ENCODE measurements around the gene TMEM191C. TPM values are rescaled to one million over a fixed set of nuclear protein-coding genes. Genes with fewer than 3 reads are reported as not detected.
"Not testable (repeated sequence)": the region's sequence is repeated elsewhere in the genome, so short reads cannot be mapped to it uniquely, and the experiment has no call there.

The TMEM191C gene
- total and polyA plus RNA-seq, 11 donors: 0.14 to 1.7 (median 0.47) TPM; not detected in 1

DNA sequence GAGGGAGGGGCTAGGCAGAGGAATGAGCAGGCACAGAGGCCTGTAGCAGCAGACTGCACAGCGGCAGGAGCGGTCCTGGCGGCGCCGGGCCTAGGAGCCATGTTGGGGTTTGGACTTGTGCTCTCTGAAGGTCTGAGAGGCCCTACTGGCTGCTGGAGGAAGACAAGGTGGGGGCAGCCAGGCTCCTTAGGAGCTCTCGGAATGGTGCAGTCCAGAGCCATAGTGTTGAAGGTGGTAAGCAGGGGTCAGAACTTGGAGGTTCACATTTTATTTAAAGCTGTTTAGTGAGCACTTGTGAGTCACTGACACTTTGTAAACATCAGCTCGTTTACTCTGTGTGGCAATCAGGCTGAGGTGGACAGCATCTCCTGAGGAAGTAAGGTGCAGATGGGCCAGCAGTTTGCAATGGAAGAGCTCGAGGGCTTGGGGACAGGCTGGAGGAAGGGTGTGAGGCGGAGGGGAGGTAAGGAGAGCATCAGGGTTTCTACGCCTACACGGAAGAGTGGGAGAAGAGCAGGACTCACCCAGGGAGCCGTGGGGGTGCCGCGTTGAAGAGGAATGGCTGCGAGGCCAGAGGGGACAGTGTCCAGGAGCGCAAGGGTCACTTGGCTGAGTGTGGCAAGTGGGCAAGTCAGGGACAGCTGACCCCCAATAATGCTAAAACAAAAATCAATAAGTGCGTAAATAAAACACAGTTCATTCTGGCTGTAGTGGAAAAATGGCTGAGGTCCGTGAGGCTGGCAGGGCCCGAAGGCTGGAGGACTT lies 10.0 kb upstream of the TMEM191C start:
- TF ChIP-seq, protein P1, sequence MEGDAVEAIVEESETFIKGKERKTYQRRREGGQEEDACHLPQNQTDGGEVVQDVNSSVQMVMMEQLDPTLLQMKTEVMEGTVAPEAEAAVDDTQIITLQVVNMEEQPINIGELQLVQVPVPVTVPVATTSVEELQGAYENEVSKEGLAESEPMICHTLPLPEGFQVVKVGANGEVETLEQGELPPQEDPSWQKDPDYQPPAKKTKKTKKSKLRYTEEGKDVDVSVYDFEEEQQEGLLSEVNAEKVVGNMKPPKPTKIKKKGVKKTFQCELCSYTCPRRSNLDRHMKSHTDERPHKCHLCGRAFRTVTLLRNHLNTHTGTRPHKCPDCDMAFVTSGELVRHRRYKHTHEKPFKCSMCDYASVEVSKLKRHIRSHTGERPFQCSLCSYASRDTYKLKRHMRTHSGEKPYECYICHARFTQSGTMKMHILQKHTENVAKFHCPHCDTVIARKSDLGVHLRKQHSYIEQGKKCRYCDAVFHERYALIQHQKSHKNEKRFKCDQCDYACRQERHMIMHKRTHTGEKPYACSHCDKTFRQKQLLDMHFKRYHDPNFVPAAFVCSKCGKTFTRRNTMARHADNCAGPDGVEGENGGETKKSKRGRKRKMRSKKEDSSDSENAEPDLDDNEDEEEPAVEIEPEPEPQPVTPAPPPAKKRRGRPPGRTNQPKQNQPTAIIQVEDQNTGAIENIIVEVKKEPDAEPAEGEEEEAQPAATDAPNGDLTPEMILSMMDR (IDR thresholded peaks at IDR 0.05): no peak
- no peak for TF ChIP-seq POLR2A (IDR thresholded peaks at IDR 0.05)
- intact Hi-C loops (cut with DNase I): no loop called here
- Histone ChIP-seq H3K36me3 (no peaks in the 10 kb centered on the region), H3K27me3 (no peaks in the 10 kb centered on the region), H3K9me3 (no peaks in the 10 kb centered on the region), H3K27ac (no peak overlapping the region), H3K4me3 (no peak overlapping the region), H3K4me1 (no peaks in the 10 kb centered on the region)
- 89 to 92% (median 91%) methylated on average over 19 of the region's 19 CpGs for WGBS, 4 donors
- no peak for ATAC-seq
- DNase-seq: no peak

- H3K36me3 ChIP-seq; H3K4me1 ChIP-seq; H3K4me3 ChIP-seq; H3K9me3 ChIP-seq; intact Hi-C loops (cut with DNase I); H3K27ac ChIP-seq; DNase-seq; H3K27me3 ChIP-seq: not testable (repeated sequence)
- peak in 3 of 4 donors; percentile 39 to 65 (median 62) for ATAC-seq
- WGBS, 4 donors: 90 to 93% methylated on average over 1 of the region's 4 CpGs; no CpG with 5 or more reads in 2 of the 4 donors
These were observed 4.5 kb upstream of the TMEM191C start for GRCh38 chr22:21462672-21463071.

DNA sequence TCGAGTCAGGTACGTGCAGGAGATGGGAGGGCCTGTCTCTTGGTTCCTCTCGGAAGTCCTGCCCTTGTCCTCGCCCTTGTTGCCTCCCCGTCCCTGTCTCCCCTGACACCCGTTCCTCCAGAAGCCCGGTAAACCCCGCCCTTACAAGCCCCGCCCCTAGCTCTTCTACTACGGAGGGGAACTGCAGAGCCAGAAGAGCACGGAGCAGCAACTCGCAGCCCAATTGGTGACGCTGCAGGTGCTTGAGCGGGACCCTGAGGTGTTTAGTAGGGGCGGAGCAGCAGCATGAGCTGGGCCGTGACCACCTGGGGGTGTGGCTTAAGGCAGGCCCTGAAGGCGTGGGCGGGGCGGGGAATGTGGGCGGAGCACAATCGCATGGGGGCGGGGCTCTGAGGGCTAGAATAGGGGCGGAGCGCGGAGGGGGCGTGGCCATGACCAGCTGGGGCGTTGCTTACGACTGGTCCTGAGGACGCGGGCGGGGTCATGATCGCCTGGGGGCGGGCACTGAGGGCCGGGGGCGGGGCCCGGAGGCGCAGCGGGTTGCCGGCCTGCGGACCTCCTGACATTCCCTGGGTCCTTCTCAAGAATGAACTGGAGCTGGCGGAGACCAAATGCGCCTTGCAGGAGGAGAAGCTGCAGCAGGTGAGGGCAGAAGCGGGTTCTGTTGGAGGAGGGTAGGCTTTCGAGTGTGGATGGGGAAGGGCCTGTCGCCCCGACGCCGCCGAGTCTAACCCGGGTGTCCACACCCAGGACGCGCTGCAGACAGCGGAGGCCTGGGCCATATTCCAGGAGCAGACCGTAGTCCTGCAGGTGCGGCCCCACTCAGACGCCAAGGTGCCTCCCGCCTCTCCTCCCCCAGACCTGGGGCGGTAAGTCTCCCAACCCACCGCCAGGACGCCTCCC lies 1.3 kb downstream of the TMEM191C start:
- H3K9me3 ChIP-seq; H3K27me3 ChIP-seq; H3K36me3 ChIP-seq; H3K4me1 ChIP-seq; intact Hi-C loops (cut with DNase I): not testable (repeated sequence)
- peak overlapping the region in 10 of 12 donors; percentile 17 to 61 (median 50) for H3K4me3 ChIP-seq
- ATAC-seq: peak; percentile 97 to 99 (median 98)
- DNase-seq: peak; percentile 85 to 94 (median 91)
- WGBS, 4 donors: 0% methylated on average over 5 to 19 of the region's 60 CpGs; no CpG with 5 or more reads in 1 of the 4 donors
- H3K27ac ChIP-seq: peak overlapping the region in 1 of 12 donors; percentile 44

DNA sequence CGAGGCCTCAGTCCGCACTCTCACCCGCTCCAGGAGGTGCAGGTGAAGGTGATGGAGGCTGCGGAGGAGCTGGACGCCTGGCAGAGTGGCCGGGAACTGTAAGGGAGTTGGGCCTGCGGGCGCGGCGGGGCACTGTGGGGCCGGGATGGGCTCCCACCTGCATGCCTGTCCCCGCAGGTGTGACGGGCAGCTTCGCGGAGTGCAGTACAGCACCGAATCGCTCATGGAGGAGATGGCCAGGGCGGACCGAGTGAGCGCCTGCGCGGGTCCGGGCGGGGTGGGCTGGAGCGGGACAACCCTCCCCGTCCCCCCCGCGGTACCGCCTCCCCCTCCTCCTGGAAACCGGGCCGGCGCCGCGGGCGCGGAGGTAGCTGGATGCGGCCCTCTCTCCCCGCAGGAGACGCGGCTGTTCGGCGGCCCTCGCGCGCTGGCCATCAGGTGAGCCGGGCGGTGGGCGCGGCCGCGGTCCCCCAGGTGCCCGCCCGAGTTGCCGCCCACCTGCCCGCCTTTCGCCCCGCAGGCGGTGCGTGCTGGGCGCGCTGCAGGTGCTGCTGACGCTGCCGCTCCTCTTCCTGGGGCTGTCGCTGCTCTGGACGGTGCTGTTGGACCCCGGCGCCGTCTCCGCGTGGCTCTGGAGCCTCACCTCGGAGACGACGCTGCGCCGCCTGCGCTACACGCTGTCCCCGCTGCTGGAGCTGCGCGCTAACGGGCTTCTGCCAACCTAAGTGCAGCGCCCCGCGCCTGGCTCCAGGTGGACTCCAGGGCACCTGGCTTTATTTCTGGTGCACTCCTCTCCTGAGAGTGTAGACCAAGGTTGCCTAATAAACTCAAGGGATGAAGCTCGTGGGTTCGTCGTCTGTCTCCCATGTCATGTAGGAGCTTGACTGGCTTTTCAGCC lies 2.2 kb downstream of the TMEM191C start:
- H3K4me3 ChIP-seq: peak overlapping the region in 1 of 12 donors; percentile 21
- intact Hi-C loops (cut with DNase I); H3K36me3 ChIP-seq; ATAC-seq; H3K27ac ChIP-seq; H3K4me1 ChIP-seq; H3K9me3 ChIP-seq; H3K27me3 ChIP-seq: not testable (repeated sequence)
- 10 to 24% (median 22%) methylated on average over 6 to 50 of the region's 87 CpGs; no CpG with 5 or more reads in 1 of the 4 donors for WGBS, 4 donors
- peak in 1 of 5 donors; percentile 3 for DNase-seq

GRCh38 chr22:21472984-21473383 lies 5.8 kb downstream of the TMEM191C start:
- H3K27me3 ChIP-seq; H3K4me3 ChIP-seq; H3K27ac ChIP-seq; H3K9me3 ChIP-seq; H3K36me3 ChIP-seq; ATAC-seq; H3K4me1 ChIP-seq; DNase-seq; intact Hi-C loops (cut with DNase I): not testable (repeated sequence)
- no CpG with 5 or more reads among the region's 11 CpGs for WGBS, 4 donors

GRCh38 chr22:21473664-21474063 lies 6.5 kb downstream of the TMEM191C start:
- H3K36me3 ChIP-seq; H3K9me3 ChIP-seq; DNase-seq; H3K27ac ChIP-seq; H3K27me3 ChIP-seq; H3K4me1 ChIP-seq; intact Hi-C loops (cut with DNase I); H3K4me3 ChIP-seq: not testable (repeated sequence)
- peak in 1 of 4 donors; percentile 10 for ATAC-seq
- WGBS, 4 donors: 100% methylated on average over 2 of the region's 13 CpGs; no CpG with 5 or more reads in 3 of the 4 donors

DNA sequence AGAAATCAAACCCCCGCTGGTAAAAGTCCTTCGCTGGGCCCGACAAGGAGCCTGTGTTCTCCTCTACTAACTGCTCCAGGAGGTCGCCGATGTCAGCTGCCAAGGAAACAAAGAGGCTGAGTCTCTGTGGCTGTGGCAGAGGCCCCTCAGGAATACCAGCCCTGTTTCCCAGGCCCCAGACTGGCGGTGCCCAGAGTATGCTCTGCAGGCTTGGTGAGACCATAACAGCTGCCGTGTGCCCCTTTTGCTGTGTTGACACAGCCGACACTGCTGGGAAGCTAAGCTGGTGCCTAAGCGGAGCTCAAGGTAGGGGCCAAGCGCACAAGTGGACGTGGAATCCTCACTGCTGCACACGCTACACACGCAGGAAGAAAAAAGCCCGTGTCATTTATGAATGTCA lies 16.9 kb downstream of the TMEM191C start:
- DNase-seq, ATAC-seq, H3K9me3 ChIP-seq: not testable (repeated sequence)

GRCh38 chr22:21487723-21488122 lies 20.5 kb downstream of the TMEM191C start:
- WGBS, 4 donors: 81 to 98% methylated on average over 8 to 9 of the region's 17 CpGs; no CpG with 5 or more reads in 2 of the 4 donors
- H3K9me3 ChIP-seq; H3K27ac ChIP-seq; H3K4me3 ChIP-seq; ATAC-seq; H3K4me1 ChIP-seq; DNase-seq; H3K36me3 ChIP-seq; intact Hi-C loops (cut with DNase I); H3K27me3 ChIP-seq: not testable (repeated sequence)

More for the DNA sequence above, 16.9 kb downstream of the TMEM191C start:
- H3K27ac ChIP-seq; H3K4me1 ChIP-seq; H3K36me3 ChIP-seq; H3K4me3 ChIP-seq; H3K27me3 ChIP-seq; intact Hi-C loops (cut with DNase I): not testable (repeated sequence)
- WGBS, 4 donors: 91 to 96% (median 94%) methylated on average over 5 to 12 of the region's 14 CpGs; no CpG with 5 or more reads in 1 of the 4 donors

All from heart left ventricle (tissue), 16 donors.